Measurements from ENCODE around the gene FGD1. TPM values are rescaled to one million over a fixed set of nuclear protein-coding genes. Genes with fewer than 3 reads are reported as not detected.

The FGD1 gene
- total RNA-seq, 1 donor from 2014 or later = 2.4 TPM

Other genes with a start within 250 kb of the FGD1 start
- 0.60 and 1.0 TPM in 2 replicates for gene WNK3, start 138.2 kb downstream of the FGD1 start, total RNA-seq
- gene TSR2, start 55.8 kb downstream of the FGD1 start, total RNA-seq = 13.3 and 17.5 TPM in 2 replicates
- 35.4 and 65.5 TPM in 2 replicates for gene GNL3L, start 34.0 kb upstream of the FGD1 start, total RNA-seq

Data from dermis blood vessel endothelial cell (primary cell).